BJ (cell line): ENCODE results near the gene ZBTB40. TPM values are rescaled to one million over a fixed set of nuclear protein-coding genes. Genes with fewer than 3 reads are reported as not detected.

ENCODE experiments used
- CTCF ChIA-PET: fragments of 350-600 bp; formaldehyde crosslinking; extraction: SDS; loops from one replicate; lab custom pipeline; 2021; ENCODE audit warnings: antibody characterized with exemption, inconsistent platforms; lab: Yijun Ruan, JAX
- POLR2A ChIA-PET: fragments of 300-600 bp; sonication (Branson Sonifier 250); formaldehyde crosslinking; extraction: SDS; loops from one replicate; lab custom pipeline; 2021; ENCODE audit warnings: antibody characterized with exemption; lab: Charles Lee
- DNase-seq: peaks from one replicate; pipeline ENCODE4 v3.0.0-alpha.2; 2011; ENCODE audit warnings: low read depth
- H3K27me3 ChIP-seq: 2 replicates; pipeline ENCODE4 v1.6.0; 2011; ENCODE audit warnings: low read length; ENCODE audit not compliant: control insufficient read depth, insufficient read depth
- H3K36me3 ChIP-seq: 2 replicates; pipeline ENCODE4 v1.5.1; 2011; ENCODE audit warnings: low read length; ENCODE audit not compliant: control insufficient read depth, insufficient read depth
- H3K4me3 ChIP-seq: 2 replicates; pipeline ENCODE4 v1.5.1; 2011; ENCODE audit warnings: low read depth, mild to moderate bottlenecking, control low read depth, low read length
- polyA plus RNA-seq: library from polyadenylated mRNA; depleted of rRNA; stranded (reverse); fragments of >200 nt; gene quantifications from 2 replicates; pipeline ENCODE4 v1.2.3, GENCODE V29; 2011
- TF ChIP-seq, protein P1 (sequence below): IDR thresholded peaks from 2 replicates; pipeline ENCODE4 v1.5.1; 2011; ENCODE audit warnings: low read depth, mild to moderate bottlenecking, control low read depth, inconsistent platforms, low read length, moderate library complexity; ENCODE audit not compliant: insufficient read depth

The ZBTB40 gene
- polyA plus RNA-seq, 1 experiment: 5.0 TPM

- TF ChIP-seq, protein P1, sequence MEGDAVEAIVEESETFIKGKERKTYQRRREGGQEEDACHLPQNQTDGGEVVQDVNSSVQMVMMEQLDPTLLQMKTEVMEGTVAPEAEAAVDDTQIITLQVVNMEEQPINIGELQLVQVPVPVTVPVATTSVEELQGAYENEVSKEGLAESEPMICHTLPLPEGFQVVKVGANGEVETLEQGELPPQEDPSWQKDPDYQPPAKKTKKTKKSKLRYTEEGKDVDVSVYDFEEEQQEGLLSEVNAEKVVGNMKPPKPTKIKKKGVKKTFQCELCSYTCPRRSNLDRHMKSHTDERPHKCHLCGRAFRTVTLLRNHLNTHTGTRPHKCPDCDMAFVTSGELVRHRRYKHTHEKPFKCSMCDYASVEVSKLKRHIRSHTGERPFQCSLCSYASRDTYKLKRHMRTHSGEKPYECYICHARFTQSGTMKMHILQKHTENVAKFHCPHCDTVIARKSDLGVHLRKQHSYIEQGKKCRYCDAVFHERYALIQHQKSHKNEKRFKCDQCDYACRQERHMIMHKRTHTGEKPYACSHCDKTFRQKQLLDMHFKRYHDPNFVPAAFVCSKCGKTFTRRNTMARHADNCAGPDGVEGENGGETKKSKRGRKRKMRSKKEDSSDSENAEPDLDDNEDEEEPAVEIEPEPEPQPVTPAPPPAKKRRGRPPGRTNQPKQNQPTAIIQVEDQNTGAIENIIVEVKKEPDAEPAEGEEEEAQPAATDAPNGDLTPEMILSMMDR: no peak
- POLR2A ChIA-PET: no interaction called here
- no peak overlapping the region for H3K4me3 ChIP-seq
Observed at GRCh38 chr1:22542886-22543285, 91.2 kb downstream of the ZBTB40 start.

DNA sequence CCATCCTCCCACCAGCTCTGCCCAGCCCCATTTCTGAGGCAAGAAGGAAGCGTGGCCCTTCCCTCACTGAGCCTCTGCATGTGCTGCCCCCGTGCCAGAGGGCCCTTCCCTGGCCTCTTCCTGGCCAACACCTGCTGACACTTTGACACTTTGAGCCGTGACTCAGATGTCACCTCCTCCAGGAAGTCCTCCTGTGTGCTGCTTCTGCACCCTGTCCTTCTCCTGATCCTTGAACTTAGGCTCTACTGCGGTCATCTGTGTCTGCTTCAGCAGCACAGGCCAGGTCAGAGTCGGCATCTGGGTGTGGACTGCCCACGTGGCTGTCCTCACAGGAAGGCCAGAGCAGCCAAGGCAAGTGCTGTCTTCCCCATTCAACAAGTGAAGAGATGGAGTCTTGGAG is 92.0 kb downstream of the ZBTB40 start:
- DNase-seq: no peak
- POLR2A ChIA-PET: no interaction called here
- no peak overlapping the region for H3K4me3 ChIP-seq
- peaks cover 5% of the 10 kb centered on the region for H3K27me3 ChIP-seq
- TF ChIP-seq, protein P1: no peak
- CTCF ChIA-PET: no interaction called here
- H3K36me3 ChIP-seq: no peaks in the 10 kb centered on the region

More at GRCh38 chr1:22542886-22543285, 91.2 kb downstream of the ZBTB40 start:
- CTCF ChIA-PET: no interaction called here
- DNase-seq: no peak
- H3K36me3 ChIP-seq: no peaks in the 10 kb centered on the region
- peaks cover 5% of the 10 kb centered on the region for H3K27me3 ChIP-seq

DNA sequence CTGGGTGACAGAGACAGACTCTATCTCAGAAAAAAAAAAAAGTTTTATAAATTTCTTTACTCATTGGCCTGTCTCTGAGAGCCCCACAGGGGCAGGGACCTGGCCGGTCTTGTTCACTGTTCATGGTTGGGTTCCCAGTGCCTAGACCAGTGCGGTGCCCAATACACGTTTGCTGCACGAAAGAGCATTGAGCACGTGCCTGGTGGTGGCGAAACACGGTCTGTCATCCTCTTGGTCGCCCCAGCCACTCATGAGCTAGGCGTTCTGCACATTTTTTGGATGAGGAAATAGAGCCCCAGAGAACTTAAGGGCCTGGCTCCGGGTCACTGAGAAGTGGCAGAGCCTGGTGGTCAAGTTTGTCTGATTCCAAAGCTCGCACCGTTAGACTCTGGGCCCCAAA is 93.0 kb downstream of the ZBTB40 start:
- TF ChIP-seq, protein P1: no peak
- no peak for DNase-seq
- Histone ChIP-seq H3K27me3 (peaks cover 5% of the 10 kb centered on the region), H3K4me3 (no peak overlapping the region), H3K36me3 (no peaks in the 10 kb centered on the region)
- ChIA-PET CTCF (interaction anchor here (0.8 kb wide), 1 partner anchor 42 kb away, joined by 3 read pairs; no protein-coding TSS in a partner anchor), POLR2A (no interaction called here)

- POLR2A ChIA-PET: no interaction called here
- DNase-seq: no peak
- Histone ChIP-seq H3K4me3 (no peak overlapping the region), H3K27me3 (peaks cover 5% of the 10 kb centered on the region), H3K36me3 (no peaks in the 10 kb centered on the region)
- TF ChIP-seq, protein P1: no peak
- CTCF ChIA-PET: interaction anchor here (0.8 to 1.4 kb wide), 2 partner anchors 10 to 41 kb away, joined by 3 read pairs; no protein-coding TSS in a partner anchor
Observed at GRCh38 chr1:22545141-22545540, 93.5 kb downstream of the ZBTB40 start.

GRCh38 chr1:22547186-22547817 is 95.7 kb downstream of the ZBTB40 start:
- no peaks in the 10 kb centered on the region for H3K36me3 ChIP-seq
- POLR2A ChIA-PET: interaction anchor here (0.7 kb wide), 1 partner anchor 67 kb away, joined by 3 read pairs; no protein-coding TSS in a partner anchor
- H3K27me3 ChIP-seq: peaks cover 5% of the 10 kb centered on the region
- no peak for DNase-seq
- no peak overlapping the region for H3K4me3 ChIP-seq
- TF ChIP-seq, protein P1: no peak
- CTCF ChIA-PET: no interaction called here
